GM19463 (cell line): Measurements from ENCODE around the gene ASTN2.

Source experiments
- ATAC-seq: cut with Tn5 transposase; IDR thresholded peaks from one replicate; pipeline ENCODE4 v1.9.1; 2021; ENCODE audit warnings: mild to moderate bottlenecking, moderate library complexity; ENCODE audit not compliant: unreplicated experiment

Gene ASTN2

GRCh38 chr9:117303643-117304230, 111.1 kb downstream of the ASTN2 start:
- no peak for ATAC-seq

GRCh38 chr9:117302487-117302886, 112.4 kb downstream of the ASTN2 start:
- no peak for ATAC-seq

- no peak for ATAC-seq
Measured at GRCh38 chr9:117300371-117301110, 114.3 kb downstream of the ASTN2 start.

- ATAC-seq: no peak
Measured at GRCh38 chr9:117296453-117296852, 118.4 kb downstream of the ASTN2 start.

GRCh38 chr9:117293206-117294114, 121.4 kb downstream of the ASTN2 start:
- no peak for ATAC-seq

DNA sequence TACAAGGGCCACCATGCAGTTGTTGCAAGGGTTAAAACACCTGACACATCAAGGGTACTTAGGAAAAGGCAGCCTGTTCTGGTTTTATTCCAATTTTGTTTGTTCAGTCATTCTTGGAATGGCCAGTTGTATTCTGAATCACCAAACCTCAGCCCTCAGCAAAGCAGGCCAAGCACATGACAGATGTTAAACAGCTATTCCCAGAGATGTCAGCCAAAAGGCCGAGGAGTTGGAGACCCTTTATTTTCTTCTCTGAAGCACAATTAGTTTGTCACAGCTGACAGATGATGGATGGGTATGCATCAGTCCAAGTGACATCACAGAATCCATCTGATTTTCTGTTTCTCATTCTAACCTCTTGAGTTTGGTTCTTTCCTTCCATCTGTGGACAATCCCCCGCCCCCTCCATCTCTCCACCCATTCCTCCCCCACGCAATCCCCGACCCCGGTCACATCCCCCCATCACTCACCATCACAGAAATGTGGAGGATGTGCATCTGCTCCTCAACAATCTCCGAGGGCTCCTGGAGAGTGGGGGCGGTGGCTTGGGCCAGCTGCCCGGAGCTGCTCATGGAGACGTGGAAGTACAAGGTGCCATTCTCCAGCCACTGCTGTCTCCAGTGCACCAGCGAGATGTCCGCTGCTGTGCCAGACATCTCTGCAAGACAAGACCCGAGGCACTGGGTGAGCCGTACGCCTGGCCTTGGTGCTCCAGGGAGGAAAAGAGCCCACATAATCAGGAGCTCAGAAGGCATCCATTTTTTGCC, 123.8 kb downstream of the ASTN2 start:
- no peak for ATAC-seq

DNA sequence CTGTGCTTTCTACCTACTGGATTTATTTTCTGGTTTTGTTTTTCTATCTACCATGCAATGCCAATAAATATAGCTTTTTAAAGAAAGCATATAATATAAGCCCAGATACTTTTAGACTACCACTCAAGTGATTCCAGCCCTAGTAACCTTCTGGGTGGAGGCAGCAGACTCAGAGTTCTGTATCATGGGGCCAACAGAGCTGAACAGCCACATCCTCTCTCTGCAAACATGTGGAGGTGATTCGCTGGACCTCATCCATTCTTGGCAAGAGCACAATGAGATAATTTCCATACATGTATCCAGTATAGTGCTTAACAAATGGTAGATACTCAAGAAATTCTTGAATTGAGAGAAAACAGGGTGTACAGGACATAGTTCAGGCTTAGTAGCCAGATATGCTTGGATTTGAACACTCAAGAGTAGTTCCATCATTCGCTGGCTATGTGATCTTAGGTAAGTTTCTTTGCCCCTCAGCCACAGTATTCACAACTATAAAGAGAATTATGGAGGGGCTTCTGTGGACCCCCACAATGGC, 124.5 kb downstream of the ASTN2 start:
- no peak for ATAC-seq

DNA sequence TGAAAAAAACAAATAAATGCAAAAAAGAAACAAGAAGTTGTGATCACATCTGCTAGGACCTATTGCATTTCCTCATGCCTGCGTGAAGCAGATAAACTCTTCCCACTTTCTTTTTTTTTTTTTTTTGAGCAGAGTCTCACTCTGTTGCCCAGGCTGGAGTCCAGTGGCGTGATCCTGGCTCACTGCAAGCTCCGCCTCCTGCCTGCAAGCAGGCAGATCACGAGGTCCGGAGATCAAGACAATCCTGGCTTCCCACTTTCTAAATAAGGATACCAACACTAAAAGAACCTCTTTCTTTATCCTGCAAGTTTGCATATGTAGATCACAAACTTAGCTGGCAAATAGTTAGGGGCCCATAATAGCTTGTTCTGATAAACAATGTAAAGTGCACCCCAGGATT, 128.6 kb downstream of the ASTN2 start:
- no peak for ATAC-seq

DNA sequence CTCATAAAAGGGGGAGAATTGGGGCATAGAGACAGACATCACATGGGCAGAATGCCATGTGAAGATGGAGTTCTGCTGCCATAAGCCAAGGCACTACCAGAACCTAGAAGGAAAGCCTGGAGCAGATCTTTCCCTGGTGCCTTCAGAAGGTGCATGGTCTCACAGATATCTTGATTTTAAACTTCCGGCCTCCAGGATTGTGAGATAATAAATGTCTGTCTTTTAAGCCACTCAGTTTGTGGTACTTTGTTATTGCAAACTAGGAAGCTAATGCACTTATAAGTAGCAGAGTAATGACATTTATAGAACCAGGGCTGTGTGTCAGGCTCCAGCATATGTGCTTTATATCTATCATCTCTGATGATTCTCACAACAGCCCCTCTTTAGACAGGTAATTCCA, 130.4 kb downstream of the ASTN2 start:
- no peak for ATAC-seq

DNA sequence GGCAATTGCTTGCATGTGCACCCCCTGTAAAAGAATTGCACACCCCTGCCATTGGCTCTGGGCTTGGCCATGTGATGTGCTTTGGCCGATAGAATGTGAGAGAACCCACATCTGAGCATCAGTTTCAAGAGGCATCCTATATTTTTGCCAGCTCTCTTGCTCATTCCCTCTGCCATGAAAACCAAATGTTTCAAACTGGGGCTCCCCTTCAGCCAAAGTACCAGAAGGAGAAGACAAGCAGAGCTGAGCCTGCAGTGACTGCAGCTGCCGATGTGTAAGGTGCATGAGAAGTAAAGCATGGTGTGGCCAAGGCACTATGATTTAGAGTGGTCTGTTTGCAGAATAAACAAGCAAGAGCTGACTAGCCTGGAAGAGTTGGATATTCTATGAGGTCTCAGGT, 132.3 kb downstream of the ASTN2 start:
- ATAC-seq: no peak

GRCh38 chr9:117278471-117279035, 136.3 kb downstream of the ASTN2 start:
- no peak for ATAC-seq

GRCh38 chr9:117278020-117278419, 136.8 kb downstream of the ASTN2 start:
- ATAC-seq: no peak

DNA sequence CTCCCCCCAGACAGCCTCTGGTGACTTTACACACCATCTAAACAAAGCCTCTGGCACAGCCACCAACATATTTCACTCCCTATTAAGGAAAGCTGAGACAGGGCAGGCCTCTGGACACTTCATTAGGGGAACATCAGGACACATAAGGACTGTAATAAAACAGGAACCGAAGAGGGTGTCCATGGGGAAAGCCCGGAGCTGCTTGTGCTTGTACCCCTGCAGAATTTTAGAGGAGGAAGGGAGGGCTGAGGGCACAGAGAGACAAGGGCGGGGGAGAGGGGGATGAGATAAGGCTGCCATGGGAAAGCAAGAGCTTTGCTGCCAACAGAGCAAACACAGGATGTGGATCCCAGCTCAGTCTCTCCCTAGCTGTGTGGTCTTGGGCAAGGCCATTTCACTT, 138.4 kb downstream of the ASTN2 start:
- no peak for ATAC-seq

- ATAC-seq: no peak
Measured at GRCh38 chr9:117273612-117274011, 141.2 kb downstream of the ASTN2 start.

GRCh38 chr9:117268847-117269446, 145.9 kb downstream of the ASTN2 start:
- ATAC-seq: no peak

DNA sequence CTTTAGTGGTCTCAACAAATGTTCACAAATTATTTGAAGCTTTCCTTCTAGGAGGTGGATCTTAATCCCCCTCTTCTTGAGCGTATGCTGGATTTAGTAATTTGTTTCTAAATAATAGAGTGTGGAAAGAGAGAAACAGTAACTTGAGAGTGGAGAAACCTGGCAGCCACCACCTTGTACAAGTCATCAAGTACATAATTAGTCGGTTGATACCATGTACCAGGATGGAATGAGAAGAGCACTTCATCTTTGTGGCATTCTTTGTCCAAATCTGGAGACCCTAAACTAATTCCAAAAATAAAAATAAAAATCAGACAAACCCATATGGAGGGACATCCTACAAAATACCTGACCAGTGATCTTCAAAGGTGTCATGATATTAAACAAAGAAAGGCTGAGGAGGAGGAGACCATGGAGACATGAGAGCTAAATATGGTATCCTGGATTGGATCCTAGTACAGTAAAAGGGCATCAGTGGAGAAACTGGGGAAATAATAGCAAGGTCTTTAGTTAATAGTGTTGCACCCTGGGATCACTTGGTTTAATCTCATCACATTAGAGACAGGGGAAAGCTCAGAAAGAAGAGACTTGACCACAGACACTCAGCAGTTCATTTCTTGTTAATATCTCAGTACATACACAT, 147.9 kb downstream of the ASTN2 start:
- no peak for ATAC-seq

DNA sequence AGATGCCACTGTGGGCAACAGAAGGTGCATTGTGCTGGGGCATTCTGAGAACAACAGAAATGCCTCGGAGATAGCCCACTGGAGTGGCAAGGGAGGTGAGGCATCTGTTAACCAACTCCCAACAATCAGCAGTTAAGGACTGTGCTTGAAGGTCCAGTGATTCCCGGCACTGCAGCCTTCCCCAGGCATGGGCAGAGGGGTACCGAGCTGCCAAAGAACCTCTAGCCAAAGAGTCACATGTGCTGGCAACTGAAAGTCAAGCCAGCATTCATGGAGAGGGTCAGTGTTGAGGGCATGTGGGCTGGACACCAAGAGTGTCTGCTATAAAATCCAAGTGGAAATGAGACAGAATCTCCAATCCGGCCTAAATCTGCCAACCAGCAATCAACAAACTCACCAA, 149.6 kb downstream of the ASTN2 start:
- no peak for ATAC-seq

DNA sequence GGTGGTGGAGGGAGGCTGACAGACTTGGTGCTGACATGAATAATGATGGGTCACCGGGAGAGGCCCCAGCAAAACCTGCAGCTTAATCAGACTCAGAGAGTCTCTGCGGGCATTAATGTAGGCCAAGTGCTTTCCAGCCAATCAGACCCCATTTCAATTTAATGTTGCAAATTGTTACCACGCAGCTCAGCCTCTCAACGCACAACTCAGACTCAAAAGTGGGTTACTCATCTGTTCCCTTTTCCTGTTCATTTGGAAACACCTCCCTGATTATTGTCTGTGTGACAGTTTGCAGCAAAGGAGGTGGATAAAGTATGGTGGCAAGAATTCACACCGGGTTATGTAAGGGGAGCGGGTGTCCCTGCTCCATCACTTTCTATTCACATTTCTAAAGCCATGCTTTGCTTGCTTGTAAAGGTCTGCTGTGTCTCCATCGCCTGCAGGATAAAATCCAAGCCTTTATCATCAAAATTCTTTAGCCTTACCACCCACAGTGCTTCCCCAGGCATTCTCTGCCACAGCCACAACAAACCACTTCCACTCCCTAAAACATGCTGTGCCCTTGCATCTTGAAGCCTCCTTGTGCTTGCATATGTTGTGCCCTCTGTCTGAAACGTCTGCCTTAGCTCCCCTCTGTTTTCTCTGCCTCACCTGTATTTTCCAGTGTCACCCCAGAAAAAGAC, 156.5 kb downstream of the ASTN2 start:
- ATAC-seq: no peak

GRCh38 chr9:117253261-117253660, 161.6 kb downstream of the ASTN2 start:
- no peak for ATAC-seq
